Measurements from ENCODE around the gene LRRIQ1. TPM values are rescaled to one million over a fixed set of nuclear protein-coding genes. Genes with fewer than 3 reads are reported as not detected.

Gene LRRIQ1
- total RNA-seq, 1 experiment from 2014 or later, result 0.39 TPM

GRCh38 chr12:85017133-85017532, 19.0 kb upstream of the LRRIQ1 start:
- Histone ChIP-seq H2BK120ac (ENCODE audit: low read depth, low read length, poor library complexity, severe bottlenecking) (no peak overlapping the region), H3K79me2 (ENCODE audit: insufficient read depth, low read length) (no peaks in the 10 kb centered on the region), H3K56ac (ENCODE audit: insufficient read length, low read depth, low read length) (no peak overlapping the region), H2BK5ac (ENCODE audit: insufficient read length, low read length) (no peak overlapping the region), H4K5ac (ENCODE audit: insufficient read length, low read depth, low read length) (no peak overlapping the region), H4K20me1 (ENCODE audit: control insufficient read depth, insufficient read depth, insufficient read length) (no peaks in the 10 kb centered on the region), H3T11ph (ENCODE audit: low read length) (no peak overlapping the region), H3K23ac (ENCODE audit: insufficient read length, low read depth, low read length) (no peak overlapping the region), H2AFZ (ENCODE audit: low read length) (no peak overlapping the region), H2AK5ac (ENCODE audit: insufficient read length, low read length) (no peak overlapping the region), H4K91ac (ENCODE audit: insufficient read length, low read depth, low read length) (no peak overlapping the region), H3K4ac (ENCODE audit: low read depth, low read length) (no peak overlapping the region), H3K27me3 (ENCODE audit: insufficient read depth, low read length) (no peaks in the 10 kb centered on the region), H2BK12ac (ENCODE audit: insufficient read length, low read depth, low read length) (no peak overlapping the region), H3K9me3 (ENCODE audit: control insufficient read depth, low read depth, low read length) (no peaks in the 10 kb centered on the region), H3K79me1 (ENCODE audit: insufficient read depth, low read depth, low read length, poor library complexity, severe bottlenecking) (no peaks in the 10 kb centered on the region), H3K18ac (ENCODE audit: insufficient read length, low read depth, low read length) (no peak overlapping the region), H2BK15ac (ENCODE audit: low read depth, low read length) (no peak overlapping the region), H2BK20ac (ENCODE audit: low read depth, low read length, poor library complexity, severe bottlenecking) (no peak overlapping the region), H4K8ac (replicated peaks; ENCODE audit: insufficient read length, low read depth, low read length) (no peak overlapping the region), H3K23me2 (ENCODE audit: insufficient read length, low read depth, low read length, poor library complexity, severe bottlenecking) (no peaks in the 10 kb centered on the region), H3K4me1 (ENCODE audit: insufficient read depth, low read length) (no peaks in the 10 kb centered on the region), H3K9ac (ENCODE audit: extremely low read depth, insufficient read length, low read length) (no peak overlapping the region), H3K14ac (ENCODE audit: insufficient read depth, low read length) (no peak overlapping the region), H3K4me2 (ENCODE audit: insufficient read depth, insufficient read length, low read length) (no peak overlapping the region), H3K27ac (ENCODE audit: insufficient read length, low read depth, low read length) (no peak overlapping the region)
- Mint-ChIP-seq H3K9me3 (no peaks in the 10 kb centered on the region), H3K4me3 (no peak overlapping the region), H3K4me1 (peaks cover 2 to 4% of the 10 kb centered on the region in 2 experiments; a peak in 2 of 4 replicates), H3K27me3 (ENCODE audit: low read depth) (no peaks in the 10 kb centered on the region), H3K36me3 (ENCODE audit: insufficient read depth in 1 of 3, low read depth in 3 of 3) (no peaks in the 10 kb centered on the region), H3K27ac (no peak overlapping the region)
- no CpG with 5 or more reads among the region's 3 CpGs for WGBS (ENCODE audit: extremely low coverage, insufficient read length, low lambda C conversion rate)
- no peak for TF ChIP-seq CTCF (conservative IDR thresholded peaks at IDR 0.05)
- no peak for DNase-seq
